ENCODE data around the gene ROBO1.

ROBO1 gene

DNA sequence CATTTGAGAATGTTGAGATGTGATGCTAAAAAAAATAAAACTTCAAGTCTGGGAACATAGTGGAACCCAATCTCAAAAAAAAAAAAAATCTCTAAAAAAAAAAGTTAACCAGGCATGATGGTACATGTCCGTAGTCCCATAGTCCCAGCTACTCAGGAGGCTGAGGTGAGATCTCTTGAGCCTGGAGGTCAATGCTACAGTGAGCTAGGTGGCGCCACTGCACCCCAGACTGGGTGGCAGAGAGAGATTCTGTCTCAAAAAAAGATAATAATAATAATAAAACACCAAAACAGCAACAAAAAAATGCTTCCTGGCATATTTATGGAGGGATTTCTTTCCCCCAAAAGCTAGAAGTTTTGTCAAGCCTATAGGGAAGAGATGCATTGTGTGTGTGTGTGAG, 361.6 kb downstream of the ROBO1 start:
- Mint-ChIP-seq H3K4me1 (no peaks in the 10 kb centered on the region), H3K27me3 (no peaks in the 10 kb centered on the region), H3K4me3 (no peak overlapping the region), H3K9me3 (no peaks in the 10 kb centered on the region), H3K27ac (no peak overlapping the region), H3K36me3 (no peaks in the 10 kb centered on the region)

DNA sequence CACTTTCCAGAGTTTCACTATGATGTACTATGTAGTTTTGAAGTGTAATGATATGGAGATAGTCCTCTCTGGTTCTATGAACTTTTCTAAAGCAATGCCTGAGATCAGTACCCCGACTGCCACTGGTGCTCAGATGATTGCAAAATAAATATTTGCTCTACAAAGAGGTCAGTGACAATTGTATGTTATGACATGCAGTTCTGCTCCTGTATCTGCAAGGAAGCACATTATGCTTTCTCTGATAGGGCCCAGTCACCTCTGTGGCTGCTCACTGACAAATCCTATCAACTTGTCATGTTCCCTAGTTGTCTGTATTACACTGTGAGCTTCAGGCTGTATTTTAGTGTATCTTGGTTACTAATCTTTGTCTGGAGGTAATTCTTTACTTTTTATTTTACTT, 362.6 kb downstream of the ROBO1 start:
- H3K4me3 Mint-ChIP-seq = no peak overlapping the region
- H3K36me3 Mint-ChIP-seq = no peaks in the 10 kb centered on the region
- H3K9me3 Mint-ChIP-seq = no peaks in the 10 kb centered on the region
- no peaks in the 10 kb centered on the region for H3K27me3 Mint-ChIP-seq
- H3K27ac Mint-ChIP-seq = no peak overlapping the region
- no peaks in the 10 kb centered on the region for H3K4me1 Mint-ChIP-seq

DNA sequence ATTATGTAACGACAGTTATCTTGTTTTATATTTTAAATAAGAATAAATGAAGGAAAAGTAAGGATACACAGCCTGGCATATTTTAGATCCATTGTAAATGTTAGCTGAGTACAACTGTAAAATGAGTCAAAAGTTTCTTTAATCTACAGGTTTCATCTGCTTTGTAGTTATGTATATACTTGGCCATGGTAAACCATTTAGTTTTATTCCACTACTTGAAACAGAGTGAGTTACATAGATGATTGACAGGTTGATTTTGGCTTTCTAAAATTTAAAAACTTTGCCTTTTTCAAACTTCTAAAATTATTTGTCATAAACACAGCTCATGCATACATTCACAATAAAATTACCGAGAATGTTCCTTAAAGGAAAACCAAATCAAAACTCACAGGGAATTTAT, 371.2 kb downstream of the ROBO1 start:
- no peaks in the 10 kb centered on the region for H3K36me3 Mint-ChIP-seq
- H3K4me1 Mint-ChIP-seq = no peaks in the 10 kb centered on the region
- H3K27ac Mint-ChIP-seq = no peak overlapping the region
- H3K27me3 Mint-ChIP-seq = no peaks in the 10 kb centered on the region
- H3K4me3 Mint-ChIP-seq = no peak overlapping the region
- no peaks in the 10 kb centered on the region for H3K9me3 Mint-ChIP-seq

DNA sequence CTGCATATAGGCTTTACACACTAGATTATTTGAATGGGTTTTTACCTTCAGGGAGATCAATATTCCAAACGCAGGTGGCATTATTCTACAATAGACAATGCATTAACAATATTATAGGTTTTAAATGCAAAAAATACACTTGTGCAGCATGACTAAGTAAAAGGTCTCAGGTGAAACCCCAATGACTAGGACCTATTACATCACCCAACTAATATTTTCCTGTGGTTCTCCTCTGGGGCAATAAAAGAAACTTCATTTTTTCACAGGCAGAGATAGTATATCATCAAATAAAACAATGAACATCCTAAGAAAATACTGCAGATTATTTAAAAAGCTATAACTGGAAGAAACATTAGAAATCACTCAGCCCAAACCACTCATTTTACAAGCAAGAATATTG, 375.3 kb downstream of the ROBO1 start:
- Mint-ChIP-seq H3K4me1 (no peaks in the 10 kb centered on the region), H3K27me3 (no peaks in the 10 kb centered on the region), H3K27ac (no peak overlapping the region), H3K4me3 (no peak overlapping the region), H3K9me3 (peaks cover 8% of the 10 kb centered on the region), H3K36me3 (no peaks in the 10 kb centered on the region)

DNA sequence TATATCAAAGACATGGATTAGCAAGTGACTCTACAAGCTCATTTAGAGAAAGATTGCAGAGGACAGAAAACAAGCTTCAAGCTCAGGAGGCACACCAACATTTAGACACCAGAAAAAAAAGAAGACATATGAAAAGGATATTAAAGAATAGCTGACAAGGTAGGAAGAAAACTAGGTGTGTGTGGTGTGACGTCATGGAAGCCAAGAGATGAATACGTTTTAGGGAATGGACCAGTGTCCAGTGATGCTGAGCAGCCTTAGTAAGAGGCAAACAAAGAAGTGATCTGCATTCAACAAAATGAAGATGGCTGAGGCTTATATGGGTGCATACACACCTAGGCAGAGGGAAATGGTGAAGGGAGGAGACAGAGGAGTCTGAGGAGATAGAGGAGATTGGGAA, 377.4 kb downstream of the ROBO1 start:
- Mint-ChIP-seq H3K9me3 (peaks cover 8% of the 10 kb centered on the region), H3K4me3 (no peak overlapping the region), H3K27me3 (no peaks in the 10 kb centered on the region), H3K27ac (no peak overlapping the region), H3K4me1 (no peaks in the 10 kb centered on the region), H3K36me3 (no peaks in the 10 kb centered on the region)

DNA sequence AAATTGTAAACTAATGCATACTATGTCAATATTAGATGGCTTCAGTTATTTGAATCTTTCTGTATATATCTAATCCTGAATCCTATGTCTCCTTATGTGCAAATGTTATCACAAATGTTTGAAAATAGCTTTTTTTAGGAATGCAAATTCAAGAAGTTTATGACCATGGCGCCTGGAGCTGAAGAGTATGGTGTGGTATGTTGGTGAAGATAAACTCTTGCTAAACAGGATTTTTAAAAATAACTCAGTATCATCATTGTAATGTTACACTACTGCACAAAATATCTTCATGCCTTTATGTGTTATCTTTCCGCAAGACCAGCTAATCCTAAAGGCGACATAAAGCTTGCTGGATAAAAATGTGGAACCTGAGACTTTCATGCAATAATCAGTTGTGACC, 382.6 kb downstream of the ROBO1 start:
- Mint-ChIP-seq H3K9me3 (peaks cover 2% of the 10 kb centered on the region), H3K36me3 (no peaks in the 10 kb centered on the region), H3K4me1 (no peaks in the 10 kb centered on the region), H3K27me3 (no peaks in the 10 kb centered on the region), H3K4me3 (no peak overlapping the region), H3K27ac (no peak overlapping the region)

DNA sequence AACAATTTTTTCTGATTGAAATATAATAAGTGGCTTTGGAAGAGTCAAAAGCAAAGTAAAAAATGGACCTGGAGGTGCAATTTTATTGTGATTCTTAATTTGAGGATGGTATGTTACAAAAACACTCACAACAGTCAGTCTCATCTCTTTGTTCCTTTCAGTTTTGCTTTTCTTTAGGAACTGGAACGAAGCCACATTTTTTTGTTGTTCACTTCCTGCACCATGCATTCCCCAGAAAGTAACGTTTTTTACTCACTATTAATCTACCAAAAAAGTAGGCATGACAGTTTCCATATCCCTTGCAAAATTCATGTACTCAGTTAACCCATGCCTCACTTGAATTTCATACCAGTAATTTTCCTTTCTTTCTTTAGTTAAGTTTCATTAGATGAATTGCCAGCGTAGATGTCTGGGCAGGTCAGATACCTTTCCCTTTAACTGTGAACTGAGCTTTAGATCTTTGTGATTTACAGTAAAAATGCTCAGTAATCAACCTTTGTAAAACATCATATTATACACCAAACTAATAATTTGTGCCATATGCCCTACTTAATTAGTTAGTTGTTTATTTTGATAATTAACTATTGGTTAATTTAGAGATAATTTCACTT, 384.3 kb downstream of the ROBO1 start:
- Mint-ChIP-seq H3K27ac (no peak overlapping the region), H3K36me3 (no peaks in the 10 kb centered on the region), H3K4me3 (no peak overlapping the region), H3K4me1 (no peaks in the 10 kb centered on the region), H3K27me3 (no peaks in the 10 kb centered on the region), H3K9me3 (no peaks in the 10 kb centered on the region)

DNA sequence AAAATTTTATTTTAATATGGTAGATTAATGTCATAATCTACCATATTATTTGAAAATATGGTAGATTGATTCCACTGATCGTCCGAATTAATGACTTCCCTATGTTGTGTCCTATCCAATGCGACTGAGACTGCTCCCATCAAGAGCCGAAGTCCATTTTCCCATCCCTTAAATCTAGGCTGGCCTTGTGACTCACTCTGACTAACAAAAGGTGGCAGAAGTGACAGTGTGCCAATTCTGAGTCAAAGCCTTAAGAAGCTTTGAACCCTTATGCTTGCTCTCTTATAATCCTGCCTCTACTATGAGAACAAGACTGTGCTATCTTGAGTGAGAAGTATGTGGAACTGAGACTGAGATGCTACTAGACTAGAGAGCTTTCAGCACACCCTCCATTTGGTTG, 387.2 kb downstream of the ROBO1 start:
- Mint-ChIP-seq H3K27me3 (no peaks in the 10 kb centered on the region), H3K4me1 (no peaks in the 10 kb centered on the region), H3K27ac (no peak overlapping the region), H3K36me3 (no peaks in the 10 kb centered on the region), H3K4me3 (no peak overlapping the region), H3K9me3 (no peaks in the 10 kb centered on the region)

DNA sequence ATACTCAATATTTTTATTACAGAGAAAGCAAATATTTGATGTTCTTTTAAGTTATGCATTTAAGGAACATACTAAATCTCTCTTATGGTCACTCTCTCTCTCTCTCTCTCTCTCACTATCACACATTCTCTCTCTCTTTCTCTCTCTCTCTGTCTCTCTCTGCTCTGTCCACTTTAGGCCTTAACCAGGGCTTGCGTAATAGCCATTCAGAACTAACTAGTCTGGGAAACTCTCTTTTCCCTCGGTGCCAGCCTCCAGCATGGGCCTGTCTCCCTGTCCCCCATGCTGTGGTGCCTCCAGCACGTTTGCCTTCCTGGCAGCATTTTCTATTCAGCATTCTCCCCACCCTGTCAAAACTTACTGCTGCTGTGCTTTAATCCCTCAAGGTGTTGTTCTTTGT, 389.7 kb downstream of the ROBO1 start:
- no peaks in the 10 kb centered on the region for H3K27me3 Mint-ChIP-seq
- H3K27ac Mint-ChIP-seq = no peak overlapping the region
- H3K4me1 Mint-ChIP-seq = no peaks in the 10 kb centered on the region
- peaks cover 3% of the 10 kb centered on the region for H3K9me3 Mint-ChIP-seq
- H3K4me3 Mint-ChIP-seq = no peak overlapping the region
- no peaks in the 10 kb centered on the region for H3K36me3 Mint-ChIP-seq

DNA sequence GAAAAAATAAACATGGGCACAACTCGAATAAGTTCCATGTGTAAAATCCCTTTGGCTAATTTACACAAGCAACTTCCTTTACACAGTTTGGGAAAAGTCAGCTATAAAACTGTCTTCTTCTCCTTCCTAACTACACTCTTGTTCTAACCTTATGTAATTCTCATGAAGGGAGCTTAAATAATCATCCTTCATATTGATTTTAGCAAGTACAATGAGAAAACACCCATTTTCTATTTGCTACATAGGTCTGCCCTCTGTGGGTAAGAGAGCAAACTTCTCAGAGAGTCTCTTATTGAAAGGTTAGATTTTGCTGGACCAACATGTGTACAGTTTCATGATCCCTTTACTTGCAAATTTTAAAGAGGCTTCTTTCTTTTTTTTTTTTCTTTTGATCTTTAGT, 398.5 kb downstream of the ROBO1 start:
- peaks cover 7% of the 10 kb centered on the region for H3K9me3 Mint-ChIP-seq
- no peak overlapping the region for H3K27ac Mint-ChIP-seq
- no peaks in the 10 kb centered on the region for H3K4me1 Mint-ChIP-seq
- H3K4me3 Mint-ChIP-seq = no peak overlapping the region
- H3K36me3 Mint-ChIP-seq = no peaks in the 10 kb centered on the region
- H3K27me3 Mint-ChIP-seq = no peaks in the 10 kb centered on the region

DNA sequence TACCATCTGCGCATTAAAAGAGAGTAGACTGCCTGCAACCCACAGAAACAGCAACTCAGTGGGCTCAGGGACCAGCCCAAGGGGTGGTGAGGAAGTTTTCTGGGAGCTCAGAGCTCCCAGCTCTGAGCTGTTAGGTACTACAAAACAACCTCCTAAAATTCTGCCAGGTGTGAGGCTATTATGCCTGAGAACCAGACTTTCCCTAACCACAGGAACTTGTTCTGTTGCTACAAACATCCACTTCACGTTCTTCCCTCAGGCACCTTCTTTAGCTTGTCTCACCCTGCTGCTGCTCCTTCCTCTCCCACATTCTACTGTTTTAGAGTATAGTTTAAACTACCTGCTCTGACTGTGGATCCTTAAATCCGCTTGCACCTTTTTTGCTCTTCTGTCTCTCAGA, 399.4 kb downstream of the ROBO1 start:
- Mint-ChIP-seq H3K27ac (no peak overlapping the region), H3K9me3 (peaks cover 7% of the 10 kb centered on the region), H3K27me3 (no peaks in the 10 kb centered on the region), H3K4me3 (no peak overlapping the region), H3K36me3 (no peaks in the 10 kb centered on the region), H3K4me1 (no peaks in the 10 kb centered on the region)

DNA sequence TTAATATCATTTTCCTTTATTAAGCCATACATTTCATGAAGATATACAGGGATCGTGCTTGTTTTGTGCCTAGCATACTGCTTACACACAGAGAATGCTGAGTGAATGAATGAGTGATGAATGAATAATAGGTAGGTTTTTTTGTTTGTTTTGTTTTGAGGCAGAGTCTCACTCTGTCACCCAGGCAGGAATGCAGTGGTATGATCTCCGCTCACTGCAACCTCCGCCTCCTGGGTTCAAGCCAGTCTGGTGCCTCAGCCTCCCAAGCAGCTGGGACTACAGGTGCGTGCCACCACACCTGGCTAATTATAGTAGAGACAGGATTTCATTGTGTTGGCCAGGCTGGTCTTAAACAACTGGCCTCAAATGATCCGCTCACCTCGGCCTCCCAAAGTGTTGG, 400.0 kb downstream of the ROBO1 start:
- H3K9me3 Mint-ChIP-seq = peaks cover 7% of the 10 kb centered on the region
- no peaks in the 10 kb centered on the region for H3K27me3 Mint-ChIP-seq
- no peak overlapping the region for H3K4me3 Mint-ChIP-seq
- H3K36me3 Mint-ChIP-seq = no peaks in the 10 kb centered on the region
- H3K27ac Mint-ChIP-seq = no peak overlapping the region
- H3K4me1 Mint-ChIP-seq = no peaks in the 10 kb centered on the region

DNA sequence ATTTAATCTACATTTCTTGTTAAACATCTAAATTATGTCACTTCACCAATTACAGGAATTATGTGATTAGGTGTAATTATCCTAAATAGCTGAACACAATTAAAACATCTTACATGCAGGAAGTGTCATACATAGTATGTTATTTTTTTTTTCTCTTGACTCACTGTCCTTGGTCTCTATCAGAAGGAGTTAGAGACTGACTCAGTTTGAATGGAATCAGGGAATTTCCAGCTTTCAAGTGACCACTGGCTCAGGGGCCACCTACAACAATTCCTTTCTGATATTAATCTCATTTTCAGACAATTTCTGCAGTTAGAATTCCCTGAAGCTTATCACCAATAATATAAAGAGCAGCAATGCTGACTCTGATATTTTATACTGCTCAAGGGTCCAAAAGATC, 400.7 kb downstream of the ROBO1 start:
- H3K4me1 Mint-ChIP-seq = no peaks in the 10 kb centered on the region
- no peak overlapping the region for H3K4me3 Mint-ChIP-seq
- H3K27ac Mint-ChIP-seq = no peak overlapping the region
- no peaks in the 10 kb centered on the region for H3K27me3 Mint-ChIP-seq
- H3K36me3 Mint-ChIP-seq = no peaks in the 10 kb centered on the region
- peaks cover 4% of the 10 kb centered on the region for H3K9me3 Mint-ChIP-seq

DNA sequence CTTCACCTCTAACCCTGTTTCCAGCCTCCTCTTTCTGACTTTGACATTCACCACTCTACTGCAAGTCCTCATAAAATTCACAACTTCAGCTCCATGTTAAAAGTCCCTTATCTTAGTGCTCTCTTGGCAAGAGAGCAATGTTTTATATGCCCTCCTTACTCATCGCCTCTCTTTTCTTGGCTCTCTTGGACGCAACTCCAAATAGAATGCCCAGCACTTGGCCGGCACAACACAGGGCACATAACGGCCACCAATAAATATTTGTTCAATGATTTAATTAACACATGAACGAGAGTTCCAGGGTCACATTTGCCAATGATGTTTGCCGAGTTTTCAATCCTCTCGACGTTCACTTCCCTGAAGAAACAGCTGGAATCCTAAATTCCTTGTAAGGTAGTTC, 401.4 kb downstream of the ROBO1 start:
- H3K4me3 Mint-ChIP-seq = no peak overlapping the region
- peaks cover 4% of the 10 kb centered on the region for H3K9me3 Mint-ChIP-seq
- no peaks in the 10 kb centered on the region for H3K4me1 Mint-ChIP-seq
- no peak overlapping the region for H3K27ac Mint-ChIP-seq
- no peaks in the 10 kb centered on the region for H3K36me3 Mint-ChIP-seq
- no peaks in the 10 kb centered on the region for H3K27me3 Mint-ChIP-seq

DNA sequence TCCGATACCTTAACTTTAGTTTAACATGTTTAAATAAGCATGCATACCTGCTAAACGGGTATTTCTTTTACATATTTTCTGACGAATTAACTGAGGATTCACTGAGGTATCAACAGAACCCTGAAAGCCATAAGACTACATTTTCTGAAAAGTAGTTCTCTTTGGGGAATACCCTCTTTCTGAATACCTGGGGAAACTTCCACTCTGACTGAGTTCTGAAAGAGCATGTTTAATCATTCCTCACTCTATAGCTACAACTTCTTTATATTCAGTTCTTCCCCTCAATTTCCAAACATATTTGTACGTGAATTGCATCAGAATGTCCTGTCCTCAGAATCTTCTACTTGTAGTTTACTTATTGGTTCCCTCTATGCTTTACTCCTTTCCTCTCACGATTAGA, 403.0 kb downstream of the ROBO1 start:
- H3K27me3 Mint-ChIP-seq = no peaks in the 10 kb centered on the region
- no peak overlapping the region for H3K4me3 Mint-ChIP-seq
- no peaks in the 10 kb centered on the region for H3K36me3 Mint-ChIP-seq
- H3K4me1 Mint-ChIP-seq = no peaks in the 10 kb centered on the region
- H3K9me3 Mint-ChIP-seq = peaks cover 4% of the 10 kb centered on the region
- H3K27ac Mint-ChIP-seq = no peak overlapping the region

DNA sequence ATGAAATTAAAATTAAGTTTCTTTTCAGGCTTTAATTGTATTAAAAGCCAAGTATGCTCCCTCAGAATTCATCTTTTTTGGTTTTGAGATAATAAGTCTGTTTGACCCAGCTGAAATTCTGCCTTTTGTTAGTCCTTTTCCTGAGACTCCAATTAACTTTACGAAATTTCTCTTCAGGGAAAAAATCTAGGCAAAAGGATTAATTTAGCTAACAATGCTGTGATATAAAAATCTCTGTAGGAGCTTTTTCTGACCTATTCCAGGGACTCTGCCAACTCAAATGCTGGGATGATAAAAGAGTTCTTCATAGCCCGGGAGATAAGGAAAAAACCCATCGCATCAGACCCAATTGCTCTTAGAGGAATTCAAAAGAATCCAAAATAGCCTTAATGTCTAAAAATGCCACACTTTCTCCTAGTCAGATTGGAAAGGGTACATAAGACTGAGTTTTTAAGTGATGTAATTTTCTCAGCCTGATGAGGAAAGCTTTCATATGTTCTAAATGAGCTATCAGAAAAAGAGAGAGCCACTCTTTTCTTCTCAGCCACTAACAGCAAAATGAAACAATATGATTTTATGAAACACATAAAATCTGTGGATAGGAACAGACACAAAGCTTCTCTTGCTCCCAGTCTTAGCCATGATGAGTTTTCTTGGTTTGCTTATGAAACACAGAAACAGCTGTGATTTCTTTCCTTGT, 405.1 kb downstream of the ROBO1 start:
- Mint-ChIP-seq H3K27ac (peak overlapping the region; percentile 41), H3K27me3 (no peaks in the 10 kb centered on the region), H3K36me3 (no peaks in the 10 kb centered on the region), H3K4me1 (no peaks in the 10 kb centered on the region), H3K9me3 (peaks cover 4% of the 10 kb centered on the region), H3K4me3 (no peak overlapping the region)

All from activated naive CD4-positive, alpha-beta T cell treated with anti-CD3 and anti-CD28 coated beads, Interleukin-2, amount 50 U/mL, for 24 hours (primary cell).